BJ (cell line): ENCODE measurements around the gene WHAMM. TPM values are rescaled to one million over a fixed set of nuclear protein-coding genes. Genes with fewer than 3 reads are reported as not detected.

ENCODE experiments used
- CTCF ChIA-PET: fragments of 350-600 bp; formaldehyde crosslinking; extraction: SDS; loops from one replicate; lab custom pipeline; 2021; ENCODE audit warnings: antibody characterized with exemption, inconsistent platforms; lab: Yijun Ruan, JAX
- POLR2A ChIA-PET: fragments of 300-600 bp; sonication (Branson Sonifier 250); formaldehyde crosslinking; extraction: SDS; loops from one replicate; lab custom pipeline; 2021; ENCODE audit warnings: antibody characterized with exemption; lab: Charles Lee
- DNase-seq: peaks from one replicate; pipeline ENCODE4 v3.0.0-alpha.2; 2011; ENCODE audit warnings: low read depth
- H3K27me3 ChIP-seq: 2 replicates; pipeline ENCODE4 v1.6.0; 2011; ENCODE audit warnings: low read length; ENCODE audit not compliant: control insufficient read depth, insufficient read depth
- H3K36me3 ChIP-seq: 2 replicates; pipeline ENCODE4 v1.5.1; 2011; ENCODE audit warnings: low read length; ENCODE audit not compliant: control insufficient read depth, insufficient read depth
- H3K4me3 ChIP-seq: 2 replicates; pipeline ENCODE4 v1.5.1; 2011; ENCODE audit warnings: low read depth, mild to moderate bottlenecking, control low read depth, low read length
- CTCF ChIP-seq: IDR thresholded peaks from 2 replicates; pipeline ENCODE4 v1.5.1; 2011; ENCODE audit warnings: low read depth, mild to moderate bottlenecking, control low read depth, inconsistent platforms, low read length, moderate library complexity; ENCODE audit not compliant: insufficient read depth
- polyA plus RNA-seq: library from polyadenylated mRNA; depleted of rRNA; stranded (reverse); fragments of >200 nt; gene quantifications from 2 replicates; pipeline ENCODE4 v1.2.3, GENCODE V29; 2011

Gene WHAMM
- polyA plus RNA-seq, 1 experiment = 2.8 TPM

- H3K36me3 ChIP-seq = peaks cover 14% of the 10 kb centered on the region
- H3K27me3 ChIP-seq = no peaks in the 10 kb centered on the region
- CTCF ChIA-PET = no interaction called here
- no peak for DNase-seq
- no peak overlapping the region for H3K4me3 ChIP-seq
- no peak for TF ChIP-seq CTCF
- POLR2A ChIA-PET = no interaction called here
Observed at GRCh38 chr15:82840166-82840565, 30.7 kb downstream of the WHAMM start.

GRCh38 chr15:82843566-82843965, 34.1 kb downstream of the WHAMM start:
- CTCF ChIA-PET = no interaction called here
- no peak overlapping the region for H3K4me3 ChIP-seq
- no peak for DNase-seq
- H3K27me3 ChIP-seq = no peaks in the 10 kb centered on the region
- no peaks in the 10 kb centered on the region for H3K36me3 ChIP-seq
- TF ChIP-seq CTCF = no peak
- POLR2A ChIA-PET = no interaction called here

- no peaks in the 10 kb centered on the region for H3K27me3 ChIP-seq
- no peak overlapping the region for H3K4me3 ChIP-seq
- H3K36me3 ChIP-seq = no peaks in the 10 kb centered on the region
- ChIA-PET CTCF (no interaction called here), POLR2A (no interaction called here)
- DNase-seq = no peak
- TF ChIP-seq CTCF = no peak
Observed at GRCh38 chr15:82845686-82846085, 36.3 kb downstream of the WHAMM start.

- DNase-seq = no peak
- POLR2A ChIA-PET = no interaction called here
- CTCF ChIA-PET = interaction anchor here (0.8 kb wide), 1 partner anchor 155 kb away, joined by 3 read pairs; no protein-coding TSS in a partner anchor
- Histone ChIP-seq H3K36me3 (no peaks in the 10 kb centered on the region), H3K27me3 (no peaks in the 10 kb centered on the region), H3K4me3 (no peak overlapping the region)
- no peak for TF ChIP-seq CTCF
Observed at GRCh38 chr15:82846621-82847020, 37.2 kb downstream of the WHAMM start.

- ChIA-PET CTCF (interaction anchor here (1.1 kb wide), 2 partner anchors 11 to 153 kb away, joined by 3 read pairs; no protein-coding TSS in a partner anchor), POLR2A (no interaction called here)
- no peak for DNase-seq
- no peaks in the 10 kb centered on the region for H3K36me3 ChIP-seq
- no peak for TF ChIP-seq CTCF
- no peaks in the 10 kb centered on the region for H3K27me3 ChIP-seq
- H3K4me3 ChIP-seq = no peak overlapping the region
Observed at GRCh38 chr15:82847703-82848102, 38.3 kb downstream of the WHAMM start.
